Fibroblast of skin of right biceps (primary cell): Measurements from ENCODE around the gene PRAF2.

Experiments
- DNase-seq: peaks from one replicate; pipeline ENCODE4 v3.0.0-alpha.2; 2013

The PRAF2 gene

DNA sequence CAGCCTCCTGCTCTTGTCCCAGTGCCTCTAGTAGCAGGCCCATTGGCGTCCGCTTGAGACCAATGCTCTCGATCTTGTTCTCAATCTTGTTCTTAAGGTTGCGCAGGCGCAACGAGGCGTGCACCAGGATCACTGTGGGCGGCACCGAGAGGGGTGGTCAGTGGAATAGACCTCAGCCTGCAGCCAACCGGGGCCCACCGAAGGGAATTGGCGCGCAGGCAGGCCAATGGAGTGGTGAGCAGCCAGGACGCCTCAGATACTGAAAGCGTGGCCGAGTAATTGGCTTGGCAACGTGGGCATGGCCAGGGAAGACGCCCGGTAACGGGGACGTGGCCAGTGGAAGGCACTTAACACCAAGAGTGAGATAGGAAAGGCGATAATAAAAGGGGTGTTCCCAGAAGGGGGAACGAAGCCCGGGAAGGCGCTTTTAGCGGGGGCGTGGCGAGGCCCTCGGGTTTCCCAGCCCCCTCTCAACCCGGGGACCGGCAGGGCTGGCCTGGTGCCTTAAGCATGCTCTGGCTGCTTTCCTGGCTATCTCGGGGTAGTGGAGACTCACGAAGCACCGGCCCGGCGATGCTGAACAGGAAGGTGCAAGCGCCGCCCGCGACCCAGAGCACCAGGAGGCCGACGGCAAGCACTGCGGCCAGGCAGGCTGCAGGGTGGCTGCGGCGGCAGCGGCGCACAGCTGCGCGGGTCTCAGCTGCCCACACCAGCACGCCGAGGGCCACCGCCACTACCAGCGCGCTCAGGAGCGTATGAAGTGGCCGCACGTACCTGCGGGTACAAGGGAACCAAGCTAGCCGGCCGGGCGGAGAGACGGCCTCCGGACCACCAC is 1.7 kb downstream of the PRAF2 start:
- DNase-seq, result peak; percentile 61

DNA sequence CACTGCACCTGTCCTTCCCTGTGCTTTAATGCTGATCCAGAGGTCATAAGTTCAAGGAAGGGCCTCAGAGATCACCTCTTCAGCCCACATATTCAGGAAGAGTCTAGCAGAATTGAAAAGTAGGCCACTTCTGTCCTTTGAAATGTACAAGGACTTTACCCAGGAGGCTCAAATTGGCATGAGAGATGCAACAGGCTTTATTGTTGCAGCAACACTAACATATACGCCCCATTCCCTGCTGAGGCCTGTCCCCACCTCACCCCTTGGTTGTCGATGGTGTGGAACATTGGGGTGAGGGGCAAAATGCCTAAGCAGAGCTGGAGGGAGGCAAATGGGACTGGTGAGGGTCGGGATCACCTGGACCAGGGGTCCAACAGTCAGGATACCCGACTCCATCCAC is 2.8 kb downstream of the PRAF2 start:
- no peak for DNase-seq

DNA sequence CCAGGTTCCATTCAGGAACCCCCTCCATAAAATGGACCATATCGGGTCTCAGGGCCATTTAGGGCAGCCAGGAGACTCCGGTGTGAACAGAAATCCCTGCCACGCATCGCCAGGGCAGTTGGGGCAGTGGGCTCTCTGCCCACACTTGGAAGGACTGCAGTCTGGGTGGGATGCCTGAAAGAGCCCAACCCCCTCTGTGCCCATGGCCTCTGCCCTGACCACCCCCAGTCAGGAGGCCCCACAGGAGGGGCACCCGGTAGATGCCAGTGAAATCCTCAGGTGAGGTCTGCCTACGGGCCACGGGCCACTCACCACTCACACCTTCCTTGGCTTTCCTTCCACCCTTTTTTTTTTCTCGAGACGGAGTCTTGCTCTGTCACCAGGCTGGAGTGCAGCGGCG is 4.8 kb downstream of the PRAF2 start:
- DNase-seq, result no peak

DNA sequence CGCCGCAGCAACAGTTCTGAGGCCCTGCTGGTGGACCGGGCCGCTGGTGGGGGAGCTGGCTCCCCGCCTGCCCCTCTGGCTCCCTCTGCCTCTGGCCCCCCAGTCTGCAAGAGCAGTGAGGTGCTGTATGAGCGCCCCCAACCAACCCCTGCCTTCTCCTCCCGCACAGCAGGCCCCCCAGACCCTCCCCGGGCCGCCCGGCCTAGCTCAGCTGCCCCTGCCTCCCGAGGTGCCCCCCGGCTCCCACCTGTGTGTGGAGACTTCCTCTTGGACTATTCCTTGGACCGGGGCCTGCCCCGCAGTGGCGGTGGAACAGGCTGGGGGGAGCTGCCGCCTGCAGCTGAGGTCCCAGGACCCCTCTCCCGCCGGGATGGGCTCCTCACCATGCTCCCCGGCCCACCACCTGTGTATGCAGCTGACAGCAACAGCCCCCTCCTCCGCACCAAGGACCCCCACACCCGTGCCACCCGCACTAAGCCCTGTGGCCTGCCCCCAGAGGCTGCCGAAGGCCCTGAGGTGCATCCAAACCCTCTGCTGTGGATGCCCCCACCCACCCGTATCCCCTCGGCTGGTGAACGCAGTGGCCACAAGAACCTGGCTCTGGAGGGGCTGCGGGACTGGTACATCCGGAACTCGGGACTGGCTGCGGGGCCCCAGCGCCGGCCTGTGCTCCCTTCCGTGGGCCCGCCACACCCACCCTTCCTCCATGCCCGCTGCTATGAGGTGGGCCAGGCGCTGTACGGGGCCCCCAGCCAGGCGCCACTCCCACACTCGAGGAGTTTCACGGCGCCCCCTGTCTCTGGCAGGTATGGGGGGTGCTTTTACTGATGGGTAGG is 6.3 kb downstream of the PRAF2 start:
- DNase-seq, result no peak

DNA sequence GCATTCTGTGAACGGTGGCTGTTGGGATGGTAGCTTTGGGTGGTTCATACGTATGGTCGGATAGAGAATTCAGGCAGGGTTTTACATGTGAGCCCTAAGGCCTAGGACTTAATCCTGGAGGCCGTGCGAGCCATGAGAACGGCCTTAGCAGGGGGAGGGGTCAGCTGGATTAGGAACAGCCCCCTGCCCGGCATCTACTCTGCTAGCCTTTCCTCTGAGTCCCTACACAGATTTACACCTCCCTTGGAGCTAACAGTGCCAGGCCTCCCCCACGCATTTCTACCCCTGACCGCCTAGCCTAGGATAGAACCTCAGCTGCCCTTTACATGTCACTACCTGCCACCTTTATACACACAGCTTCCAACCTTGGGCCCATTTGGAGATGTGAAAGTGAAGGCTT is 7.1 kb downstream of the PRAF2 start:
- DNase-seq, result no peak

DNA sequence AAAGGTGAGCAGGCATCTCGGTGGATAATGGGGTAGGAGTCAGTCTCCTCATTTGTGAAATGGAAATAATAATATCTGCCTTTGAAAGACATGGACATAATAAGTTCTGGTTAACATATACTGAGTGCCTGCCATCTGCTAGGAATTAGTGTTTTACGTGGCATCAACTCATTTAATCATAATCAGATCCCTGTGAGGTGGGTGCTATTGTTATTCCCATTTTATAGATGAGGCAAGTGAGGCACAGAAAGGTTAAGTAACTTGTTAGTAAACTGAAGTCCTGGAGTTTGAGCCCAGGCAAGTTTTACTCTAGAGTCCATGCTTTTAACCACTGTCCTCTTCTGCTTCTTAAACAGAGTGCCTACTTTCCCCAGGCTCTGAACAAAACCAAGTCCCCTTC is 7.5 kb downstream of the PRAF2 start:
- no peak for DNase-seq

DNA sequence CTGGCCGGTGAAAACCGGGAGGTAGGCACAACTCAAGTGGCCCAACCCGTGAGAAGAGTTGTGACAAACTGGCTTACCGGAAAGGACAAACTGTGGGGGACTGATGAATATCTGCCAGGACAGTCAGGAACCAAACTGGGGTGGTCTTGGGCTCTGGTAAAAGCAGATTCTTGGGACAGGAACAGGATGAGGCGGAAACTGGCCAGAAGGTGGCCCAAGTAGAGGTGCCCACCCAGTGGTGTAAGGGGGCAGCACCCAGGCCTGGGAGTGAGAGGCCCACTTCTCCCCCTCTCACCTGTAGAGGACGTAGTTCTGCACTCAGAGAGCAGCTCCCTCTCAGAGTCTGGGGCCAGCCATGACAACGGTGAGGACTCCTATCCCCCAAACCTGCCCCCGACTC is 9.1 kb downstream of the PRAF2 start:
- DNase-seq, result no peak

DNA sequence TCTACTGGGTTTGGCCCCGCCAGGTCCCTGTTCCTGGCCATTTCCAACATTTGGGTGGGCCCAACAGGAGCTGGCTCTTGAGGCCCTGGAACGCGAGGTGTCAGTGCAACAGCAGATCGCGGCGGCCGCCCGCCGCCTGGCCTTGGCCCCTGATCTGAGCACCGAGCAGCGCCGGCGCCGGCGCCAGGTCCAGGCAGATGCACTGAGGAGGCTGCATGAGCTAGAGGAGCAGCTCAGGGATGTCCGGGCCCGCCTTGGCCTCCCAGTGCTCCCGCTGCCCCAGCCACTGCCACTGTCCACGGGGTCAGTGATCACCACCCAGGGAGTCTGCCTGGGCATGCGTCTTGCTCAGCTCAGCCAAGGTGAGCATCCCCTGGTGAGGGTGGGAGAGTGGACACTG is 9.5 kb downstream of the PRAF2 start:
- no peak for DNase-seq

DNA sequence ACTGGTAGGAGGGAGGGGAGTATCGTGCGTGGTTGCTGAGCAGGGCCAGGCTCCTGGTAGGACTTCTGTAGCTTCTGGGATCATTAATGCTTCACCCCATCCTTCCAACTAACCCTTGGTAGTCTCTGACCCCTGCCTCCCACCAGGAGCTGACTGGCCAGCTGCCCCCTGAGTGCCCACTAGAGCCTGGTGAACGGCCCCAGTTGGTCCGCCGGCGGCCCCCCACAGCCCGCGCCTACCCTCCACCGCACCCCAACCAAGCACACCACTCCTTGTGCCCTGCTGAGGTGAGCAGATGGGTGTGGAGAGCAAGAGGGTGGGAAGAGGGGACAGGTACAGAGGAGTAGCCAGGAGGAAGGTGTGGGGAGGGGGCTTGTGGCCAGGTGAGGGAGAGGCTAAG is 10.1 kb downstream of the PRAF2 start:
- no peak for DNase-seq

DNA sequence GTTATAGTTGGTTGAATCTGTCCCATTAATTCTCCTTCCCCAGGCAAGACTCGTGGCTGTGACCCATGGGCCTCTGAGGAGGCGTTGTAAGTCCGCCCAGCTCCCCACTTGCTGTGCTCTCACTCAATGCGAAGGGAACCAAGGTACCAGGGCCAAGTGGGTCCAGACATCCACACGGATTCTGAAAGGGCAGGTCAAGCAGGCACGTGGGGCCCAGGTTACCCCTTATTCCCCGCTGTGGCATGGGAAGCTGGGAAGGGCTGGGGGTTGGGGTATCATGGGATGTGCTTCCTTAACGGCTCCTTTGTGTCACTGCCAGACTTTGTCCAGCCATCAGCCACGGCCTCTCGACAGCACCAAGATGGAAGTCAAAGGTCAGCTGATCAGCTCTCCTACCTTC is 11.9 kb downstream of the PRAF2 start:
- DNase-seq, result no peak

DNA sequence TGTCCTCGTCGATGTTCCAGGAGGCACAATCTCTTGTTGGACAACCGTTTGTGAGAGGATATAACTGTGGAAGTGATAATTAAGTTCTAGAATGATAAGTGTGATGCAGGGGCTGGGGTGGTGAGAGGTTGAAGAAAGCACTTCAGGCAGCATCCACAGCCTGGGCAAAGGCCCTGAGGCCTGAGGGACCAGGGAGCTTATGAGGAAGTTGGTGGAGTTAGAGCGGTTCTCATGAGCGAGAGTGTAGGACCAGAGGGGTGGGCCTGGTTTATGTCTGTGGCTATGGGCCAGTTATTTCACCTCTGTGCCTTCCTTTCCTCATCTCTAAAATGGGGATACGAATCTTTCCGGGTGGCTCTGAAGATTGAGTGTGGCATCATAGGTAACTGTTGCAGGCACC is 12.3 kb downstream of the PRAF2 start:
- DNase-seq, result no peak

DNA sequence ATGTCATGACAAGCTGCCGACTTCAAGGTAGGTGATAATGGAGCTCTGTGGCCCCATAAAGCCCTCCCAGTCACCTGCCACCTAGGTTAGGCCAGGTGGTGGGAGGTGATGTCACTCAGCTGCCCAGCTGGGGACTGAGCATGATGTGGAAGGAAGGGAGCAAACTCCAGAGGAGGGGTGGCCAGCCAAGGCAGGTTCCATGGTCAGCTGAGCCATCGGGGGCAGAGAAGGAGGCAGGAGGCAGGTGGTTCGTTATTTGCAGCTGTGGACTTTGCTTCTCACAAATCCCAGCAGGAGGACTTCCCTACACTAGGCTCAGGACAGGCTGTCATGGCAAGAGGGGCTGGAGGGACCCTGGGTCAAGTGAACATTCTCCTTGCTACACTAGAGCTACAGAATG is 12.9 kb downstream of the PRAF2 start:
- no peak for DNase-seq

DNA sequence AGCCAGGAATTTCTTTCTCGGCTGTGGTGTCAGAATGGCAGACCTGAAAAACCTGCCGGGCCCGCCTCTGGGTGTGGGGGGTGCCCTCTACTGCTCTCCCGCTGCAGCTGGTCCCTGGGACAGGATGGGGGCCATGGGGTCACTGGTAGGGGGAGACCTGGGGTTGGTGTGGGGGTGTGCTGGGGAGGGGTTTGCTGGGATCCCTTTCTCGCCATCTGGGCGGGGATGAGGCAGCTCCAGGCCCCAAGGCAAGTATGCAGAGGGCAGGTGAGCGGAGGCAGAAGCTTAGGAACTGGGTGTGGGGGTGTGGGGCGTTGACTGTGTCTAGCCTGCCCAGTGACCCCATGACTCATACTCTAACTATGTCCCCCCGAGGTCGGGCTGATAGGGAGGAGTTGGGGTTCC is 14.1 kb downstream of the PRAF2 start:
- no peak for DNase-seq

DNA sequence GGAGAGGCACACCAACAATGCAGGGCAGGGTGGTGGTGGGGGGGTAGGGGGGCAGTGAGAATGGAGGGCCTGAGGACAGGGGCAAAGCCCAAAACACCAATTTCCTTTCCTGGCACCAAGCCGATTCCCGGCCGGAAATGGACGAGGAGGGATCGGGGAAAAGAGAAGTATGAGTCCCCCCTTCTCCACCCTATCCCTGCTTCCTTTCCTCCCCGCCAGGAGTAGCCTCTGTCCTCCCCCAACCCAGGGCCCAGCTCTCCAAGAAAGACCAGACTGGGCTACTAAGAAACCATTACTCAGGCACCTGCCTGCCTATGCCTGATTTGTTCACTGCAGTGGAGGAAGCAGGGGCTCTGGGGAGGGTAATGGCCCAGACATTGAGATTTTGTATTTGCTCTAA is 14.6 kb downstream of the PRAF2 start:
- no peak for DNase-seq

DNA sequence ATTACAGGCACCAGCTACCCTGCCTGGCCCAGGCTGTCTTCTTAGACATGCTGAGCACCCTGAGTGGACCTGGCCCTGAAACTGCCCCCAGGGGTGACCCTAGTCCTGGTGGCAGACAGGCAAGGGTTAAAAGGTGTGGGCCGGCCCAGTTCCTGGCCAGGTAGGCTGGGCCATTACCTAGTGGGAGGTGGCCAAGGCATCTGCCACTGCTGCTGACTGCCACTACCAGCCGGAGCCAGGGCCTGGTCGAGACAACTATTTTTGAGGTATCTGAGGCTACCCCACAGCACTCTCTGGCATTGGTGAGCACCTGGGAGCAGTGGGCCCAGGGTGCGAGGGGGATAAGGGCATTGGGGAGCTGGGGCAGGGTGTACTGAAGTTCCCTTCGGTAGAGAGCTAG is 15.0 kb downstream of the PRAF2 start, which contains the start of gene CCDC120:
TSS of gene CCDC120 (plus strand) at position 206 of the 400 bp plus-strand sequence. CDS start 3,043 bp downstream, outside the sequence.
- no peak for DNase-seq

DNA sequence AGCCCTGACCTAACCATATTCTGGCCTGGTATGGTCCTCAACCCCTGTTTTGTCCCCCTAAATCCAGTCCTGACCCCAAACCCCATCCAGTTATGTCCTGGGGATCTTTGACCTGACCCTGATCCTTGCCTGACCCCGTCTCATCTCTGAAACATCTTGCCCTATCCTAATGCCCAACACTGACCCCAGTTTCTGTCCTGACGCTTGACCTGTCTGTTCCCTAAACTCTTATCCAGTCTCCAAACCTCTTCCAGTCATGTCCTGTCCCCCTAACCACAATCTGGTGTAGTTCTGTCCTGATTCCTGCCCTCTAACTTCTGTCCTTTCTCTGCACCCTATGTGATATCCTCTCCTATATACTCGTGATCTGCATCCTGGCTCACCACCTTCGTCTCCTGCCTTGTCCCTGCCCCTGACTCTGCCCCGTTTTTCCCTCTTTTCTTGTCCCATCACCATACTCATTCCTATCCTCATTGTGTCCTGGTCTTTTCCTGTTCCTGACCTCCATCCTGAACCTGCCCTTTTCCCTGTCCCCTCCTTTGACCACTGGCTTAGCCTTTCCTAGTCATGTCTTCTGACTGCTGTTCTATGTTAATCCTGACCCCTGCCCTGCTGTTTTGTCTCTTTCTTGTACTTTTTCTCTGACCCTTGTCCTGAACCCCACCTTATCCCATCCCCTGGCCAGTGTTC is 19.6 kb downstream of the PRAF2 start:
- DNase-seq, result no peak

DNA sequence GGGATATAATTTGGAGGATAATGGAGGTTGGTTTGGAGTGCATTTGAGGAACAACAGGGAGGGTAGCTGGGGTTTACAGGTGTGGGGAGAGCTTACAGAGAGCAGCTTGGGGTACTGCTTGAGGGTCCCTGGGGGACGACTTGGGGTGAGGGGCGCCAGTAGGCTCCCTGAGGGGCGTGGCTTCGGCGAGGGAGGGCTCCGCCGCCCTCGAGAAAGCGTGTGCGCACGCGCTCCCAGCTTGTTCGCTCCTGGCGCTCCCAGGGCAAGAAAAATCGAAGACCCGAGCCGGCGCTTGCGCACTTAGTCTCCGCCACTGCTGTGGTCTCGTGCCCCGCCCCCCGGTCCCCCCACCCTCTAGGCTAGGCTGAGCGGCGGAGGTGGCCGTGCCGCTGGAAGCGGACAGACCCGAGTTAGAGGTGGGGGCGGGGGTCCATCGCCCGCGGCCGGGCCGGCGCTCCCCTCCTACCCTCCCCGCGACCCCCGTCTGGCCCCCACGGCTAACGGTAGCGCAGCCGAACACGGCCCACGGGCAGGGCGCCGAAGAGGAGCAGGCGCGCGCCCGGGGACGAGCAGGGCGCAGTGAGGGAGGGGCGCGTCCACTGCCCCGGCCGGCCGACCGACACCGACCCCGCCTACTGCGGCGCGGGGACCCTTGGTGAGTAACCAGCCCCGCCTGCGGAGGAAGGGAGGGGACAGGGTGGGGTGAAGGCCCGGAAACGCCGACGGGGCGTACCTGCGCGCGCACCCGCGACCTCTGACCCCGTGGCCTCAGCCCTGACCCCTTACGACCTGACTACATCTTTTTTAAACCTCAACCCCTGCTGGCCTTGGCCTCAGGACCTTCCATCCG is 20.4 kb downstream of the PRAF2 start:
- peak; percentile 67 for DNase-seq

DNA sequence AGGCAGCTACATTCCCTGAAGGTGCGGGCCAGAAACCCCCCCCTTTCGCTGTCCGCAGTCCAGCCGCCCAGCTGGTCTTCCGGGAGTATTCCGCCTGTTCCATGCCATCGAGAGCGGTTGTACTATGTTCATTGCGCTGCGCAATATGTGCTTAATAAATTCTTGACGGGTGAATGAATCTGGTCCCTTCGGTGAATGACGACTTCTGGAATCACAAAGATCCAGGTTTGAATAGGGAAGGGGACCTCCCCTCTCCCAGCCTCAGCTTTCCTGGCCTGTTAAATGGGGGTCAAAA is 29.9 kb downstream of the PRAF2 start:
- no peak for DNase-seq

DNA sequence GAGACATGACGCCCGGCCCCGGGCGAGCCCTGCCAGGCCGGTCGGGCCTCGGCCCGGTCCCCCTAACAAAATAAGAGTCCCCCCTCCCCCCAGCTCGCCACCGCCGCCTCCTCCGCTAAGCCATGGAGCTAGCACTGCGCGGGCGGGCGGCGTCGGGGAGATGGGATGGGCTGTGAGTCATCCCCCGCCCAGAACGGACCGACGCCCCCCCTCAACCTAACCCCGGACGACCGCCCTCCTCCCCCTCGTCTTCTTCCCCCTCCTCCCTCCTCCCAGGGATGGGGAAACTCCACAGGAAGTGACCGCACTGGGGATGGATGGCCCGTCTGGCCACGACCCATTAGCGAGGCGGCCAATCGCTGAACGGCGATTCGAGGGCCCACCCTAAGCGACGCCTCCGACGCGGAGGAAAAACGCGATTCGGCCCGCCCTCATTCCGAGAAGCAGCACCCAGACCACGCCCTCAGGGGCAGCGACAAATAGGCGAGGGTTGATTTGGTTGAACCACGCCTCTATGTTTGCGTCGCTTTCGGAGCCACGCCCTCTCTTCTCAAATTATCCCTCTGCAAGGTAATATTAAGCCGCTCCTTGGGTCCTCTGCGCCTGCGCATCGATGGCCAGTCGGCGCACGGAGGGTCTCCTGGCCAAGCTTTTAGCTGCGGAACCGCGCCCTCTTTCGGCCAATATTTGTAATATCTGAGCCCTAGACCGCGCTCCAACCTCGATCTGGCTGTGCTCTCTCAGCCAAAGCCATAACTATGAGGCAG is 30.4 kb downstream of the PRAF2 start, which contains the start of gene TFE3:
TSS of gene TFE3 (minus strand) at position 138 of the 767 bp plus-strand sequence. CDS start at position 7, 131 bp downstream.
- DNase-seq, result peak; percentile 99

DNA sequence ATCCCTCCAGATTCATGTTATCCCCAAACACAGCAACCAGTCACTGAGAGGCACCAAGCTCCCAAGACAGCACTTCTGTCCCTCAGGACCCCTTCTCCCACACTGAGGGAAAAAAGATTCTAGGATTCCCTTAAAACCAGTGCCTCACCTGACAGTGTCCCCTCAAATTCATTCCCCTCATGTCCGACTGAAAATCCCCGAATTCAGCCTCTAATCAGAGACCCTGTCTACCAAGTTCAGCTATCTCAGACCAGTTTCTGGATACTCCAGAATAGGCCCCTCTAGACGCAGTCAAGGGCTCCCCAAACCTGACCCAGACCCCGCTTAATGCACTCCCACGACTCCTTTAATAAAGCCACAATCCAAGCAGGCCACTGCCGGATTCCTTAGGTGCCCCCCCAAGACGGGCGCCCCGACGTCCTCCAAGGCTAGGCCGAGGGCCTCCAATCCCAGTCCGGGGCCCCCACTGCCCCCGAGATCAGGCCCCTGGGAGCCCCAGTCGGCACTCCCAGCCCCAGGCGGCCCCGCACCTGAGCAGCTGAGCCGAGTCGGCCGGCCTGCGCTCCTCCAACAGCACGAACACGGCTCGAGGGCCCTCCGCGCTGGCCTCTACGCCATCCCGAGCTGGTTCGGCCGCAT is 31.1 kb downstream of the PRAF2 start:
- DNase-seq, result peak; percentile 13
